Transverse colon (tissue), 3 donors: Measurements from ENCODE around the gene HPCAL1.

Experiments
- POLR2A ChIP-seq: fragments of 450-650 bp; IDR thresholded peaks from one replicate; pipeline ENCODE4 v1.6.1; 2016; ENCODE audit warnings: antibody characterized with exemption, mild to moderate bottlenecking, moderate library complexity
- TF ChIP-seq, protein P1 (sequence below), 5 experiments: fragments of 200-600 bp in 3 of 5; fragments of 450-650 bp in 2 of 5; sonication (generic) in 3 of 5; IDR thresholded peaks; 1 replicate in 2 of 5; 2 replicates in 3 of 5; pipeline ENCODE4 v1.5.1; 2016 to 2017; ENCODE audit warnings: antibody characterized with exemption in 5 of 5, inconsistent platforms in 3 of 5, mild to moderate bottlenecking in 2 of 5, moderate library complexity in 1 of 5

DNA sequence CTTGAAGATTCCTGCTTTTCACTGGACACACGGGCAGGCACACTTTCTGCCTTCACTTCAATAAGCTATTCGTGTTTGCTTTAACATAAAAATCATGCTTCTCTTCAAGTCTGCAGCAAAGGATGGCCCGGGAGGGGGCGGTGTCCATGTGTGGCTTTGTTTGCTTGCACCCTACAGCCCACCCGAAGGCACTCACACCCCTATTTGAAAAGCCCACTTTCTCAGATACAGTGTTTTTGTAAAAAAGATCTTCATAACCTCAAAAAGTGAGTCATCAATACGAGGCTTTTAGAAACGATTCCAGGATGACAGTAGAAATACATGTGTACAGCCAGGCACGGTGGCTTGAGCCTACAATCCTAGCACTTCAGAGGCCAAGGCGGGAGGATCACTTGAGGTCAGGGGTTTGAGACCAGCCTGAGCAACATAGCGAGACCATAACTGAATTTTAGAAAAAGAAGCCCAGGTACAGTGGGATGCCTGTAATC, 36.5 kb upstream of the HPCAL1 start:
- TF ChIP-seq, protein P1, sequence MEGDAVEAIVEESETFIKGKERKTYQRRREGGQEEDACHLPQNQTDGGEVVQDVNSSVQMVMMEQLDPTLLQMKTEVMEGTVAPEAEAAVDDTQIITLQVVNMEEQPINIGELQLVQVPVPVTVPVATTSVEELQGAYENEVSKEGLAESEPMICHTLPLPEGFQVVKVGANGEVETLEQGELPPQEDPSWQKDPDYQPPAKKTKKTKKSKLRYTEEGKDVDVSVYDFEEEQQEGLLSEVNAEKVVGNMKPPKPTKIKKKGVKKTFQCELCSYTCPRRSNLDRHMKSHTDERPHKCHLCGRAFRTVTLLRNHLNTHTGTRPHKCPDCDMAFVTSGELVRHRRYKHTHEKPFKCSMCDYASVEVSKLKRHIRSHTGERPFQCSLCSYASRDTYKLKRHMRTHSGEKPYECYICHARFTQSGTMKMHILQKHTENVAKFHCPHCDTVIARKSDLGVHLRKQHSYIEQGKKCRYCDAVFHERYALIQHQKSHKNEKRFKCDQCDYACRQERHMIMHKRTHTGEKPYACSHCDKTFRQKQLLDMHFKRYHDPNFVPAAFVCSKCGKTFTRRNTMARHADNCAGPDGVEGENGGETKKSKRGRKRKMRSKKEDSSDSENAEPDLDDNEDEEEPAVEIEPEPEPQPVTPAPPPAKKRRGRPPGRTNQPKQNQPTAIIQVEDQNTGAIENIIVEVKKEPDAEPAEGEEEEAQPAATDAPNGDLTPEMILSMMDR (IDR thresholded peaks at IDR 0.05), result no peak
- no peak for TF ChIP-seq POLR2A
